GM18498 (cell line): ENCODE results near the gene CHST2.
A peak's percentile ranks its signal among the peaks of the same experiment; 100 is the strongest.

Experiments used
- ATAC-seq: cut with Tn5 transposase; IDR thresholded peaks from one replicate; pipeline ENCODE4 v1.9.1; 2021; ENCODE audit warnings: mild to moderate bottlenecking, moderate library complexity; ENCODE audit not compliant: unreplicated experiment

Gene CHST2

GRCh38 chr3:143098032-143098764, 21.4 kb upstream of the CHST2 start:
- no peak for ATAC-seq

- ATAC-seq = no peak
Observed at GRCh38 chr3:143099210-143099609, 20.4 kb upstream of the CHST2 start.

GRCh38 chr3:143099690-143100089, 19.9 kb upstream of the CHST2 start:
- ATAC-seq = no peak

- no peak for ATAC-seq
Observed at GRCh38 chr3:143100451-143100850, 19.1 kb upstream of the CHST2 start.

GRCh38 chr3:143101792-143102381, 17.7 kb upstream of the CHST2 start:
- ATAC-seq = no peak

- no peak for ATAC-seq
Observed at GRCh38 chr3:143103652-143104051, 15.9 kb upstream of the CHST2 start.

GRCh38 chr3:143105170-143105569, 14.4 kb upstream of the CHST2 start:
- ATAC-seq = no peak

- ATAC-seq = no peak
Observed at GRCh38 chr3:143109861-143110260, 9.7 kb upstream of the CHST2 start.

- no peak for ATAC-seq
Observed at GRCh38 chr3:143110371-143110770, 9.2 kb upstream of the CHST2 start.

- no peak for ATAC-seq
Observed at GRCh38 chr3:143118630-143119008, 952 bp upstream of the CHST2 start.

- peak; percentile 17 for ATAC-seq
Observed at GRCh38 chr3:143119974-143120715, 574 bp downstream of the CHST2 start.

- peak; percentile 40 for ATAC-seq
Observed at GRCh38 chr3:143120716-143121240, 1.2 kb downstream of the CHST2 start.

GRCh38 chr3:143121241-143122088, 1.9 kb downstream of the CHST2 start:
- ATAC-seq = peak; percentile 11

- no peak for ATAC-seq
Observed at GRCh38 chr3:143122089-143122430, 2.5 kb downstream of the CHST2 start.

GRCh38 chr3:143122608-143123352, 3.2 kb downstream of the CHST2 start:
- no peak for ATAC-seq

GRCh38 chr3:143123353-143123984, 3.9 kb downstream of the CHST2 start:
- no peak for ATAC-seq

- no peak for ATAC-seq
Observed at GRCh38 chr3:143124601-143125520, 5.3 kb downstream of the CHST2 start.

GRCh38 chr3:143127801-143128200, 8.2 kb downstream of the CHST2 start:
- ATAC-seq = no peak
